HUES48 (cell line): ENCODE results near the gene ICAM3.
A peak's percentile ranks its signal among the peaks of the same experiment; 100 is the strongest.
"Not testable (repeated sequence)": the region's sequence is repeated elsewhere in the genome, so short reads cannot be mapped to it uniquely, and the experiment has no call there.

ENCODE experiments used
- H3K27ac ChIP-seq: one replicate; pipeline ENCODE4 v1.7.0; 2013; ENCODE audit warnings: low read depth, low read length, inconsistent platforms
- H3K27me3 ChIP-seq: 2 replicates; pipeline ENCODE4 v1.6.1; 2013; ENCODE audit warnings: mild to moderate bottlenecking, low read length; ENCODE audit not compliant: control insufficient read depth, insufficient read depth
- H3K36me3 ChIP-seq: 2 replicates; pipeline ENCODE4 v1.6.1; 2013; ENCODE audit warnings: low read length; ENCODE audit not compliant: control insufficient read depth, insufficient read depth
- H3K4me1 ChIP-seq: 2 replicates; pipeline ENCODE4 v1.6.1; 2013; ENCODE audit warnings: mild to moderate bottlenecking, low read length; ENCODE audit not compliant: control insufficient read depth, insufficient read depth
- H3K4me3 ChIP-seq: 2 replicates; pipeline ENCODE4 v1.5.1; 2013; ENCODE audit warnings: mild to moderate bottlenecking, low read depth, low read length
- H3K9ac ChIP-seq: 2 replicates; pipeline ENCODE4 v1.6.1; 2013; ENCODE audit warnings: mild to moderate bottlenecking, low read depth, low read length, moderate library complexity
- H3K9me3 ChIP-seq: 2 replicates; pipeline ENCODE4 v1.6.1; 2013; ENCODE audit warnings: low read length; ENCODE audit not compliant: control insufficient read depth, insufficient read depth

ICAM3 gene

DNA sequence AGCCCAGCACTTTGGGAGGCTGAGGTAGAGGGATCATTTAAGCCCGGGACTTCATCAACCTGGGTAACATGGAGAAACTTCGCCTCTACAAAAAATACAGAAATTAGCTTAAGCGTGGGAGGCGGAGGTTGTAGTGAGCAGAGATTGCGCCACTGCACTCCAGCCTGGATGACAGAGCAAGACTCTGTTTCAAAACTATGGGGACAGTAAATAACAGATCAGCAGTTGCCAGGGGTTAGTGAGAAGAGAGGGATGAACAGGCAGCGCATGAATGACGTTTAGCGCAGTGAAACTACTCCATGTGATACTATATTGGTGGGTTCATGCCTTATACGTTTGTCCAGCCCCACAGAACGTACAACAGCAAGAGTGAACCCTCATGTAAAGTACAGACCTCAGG, 7.1 kb upstream of the ICAM3 start:
- no peaks in the 10 kb centered on the region for H3K4me1 ChIP-seq
- H3K27ac ChIP-seq = no peak overlapping the region
- H3K36me3 ChIP-seq = peaks cover 10% of the 10 kb centered on the region
- H3K9ac ChIP-seq = no peak overlapping the region
- H3K27me3 ChIP-seq = no peaks in the 10 kb centered on the region
- no peaks in the 10 kb centered on the region for H3K9me3 ChIP-seq
- H3K4me3 ChIP-seq = no peak overlapping the region

DNA sequence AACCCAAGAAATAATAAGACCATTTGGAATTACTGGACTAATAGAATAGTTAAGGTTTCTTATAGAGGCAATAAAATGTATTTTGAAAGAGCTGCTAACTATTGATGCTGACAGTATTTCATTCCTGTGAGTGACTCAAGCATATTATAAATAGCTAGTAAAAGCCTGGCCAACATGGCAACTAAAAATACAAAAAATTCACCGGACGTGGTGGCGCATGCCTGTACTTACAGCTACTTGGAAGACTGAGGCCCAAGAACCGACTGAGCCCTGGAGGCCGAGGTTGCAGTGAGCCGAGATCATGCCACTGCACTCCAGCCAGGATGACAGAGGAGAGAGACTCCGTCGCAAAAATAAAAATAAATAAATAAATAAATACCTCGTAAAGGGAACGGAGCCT, 5.4 kb upstream of the ICAM3 start:
- no peak overlapping the region for H3K4me3 ChIP-seq
- H3K9me3 ChIP-seq = no peaks in the 10 kb centered on the region
- H3K27me3 ChIP-seq = no peaks in the 10 kb centered on the region
- H3K4me1 ChIP-seq = no peaks in the 10 kb centered on the region
- no peak overlapping the region for H3K9ac ChIP-seq
- peaks cover 2% of the 10 kb centered on the region for H3K36me3 ChIP-seq
- H3K27ac ChIP-seq = no peak overlapping the region

DNA sequence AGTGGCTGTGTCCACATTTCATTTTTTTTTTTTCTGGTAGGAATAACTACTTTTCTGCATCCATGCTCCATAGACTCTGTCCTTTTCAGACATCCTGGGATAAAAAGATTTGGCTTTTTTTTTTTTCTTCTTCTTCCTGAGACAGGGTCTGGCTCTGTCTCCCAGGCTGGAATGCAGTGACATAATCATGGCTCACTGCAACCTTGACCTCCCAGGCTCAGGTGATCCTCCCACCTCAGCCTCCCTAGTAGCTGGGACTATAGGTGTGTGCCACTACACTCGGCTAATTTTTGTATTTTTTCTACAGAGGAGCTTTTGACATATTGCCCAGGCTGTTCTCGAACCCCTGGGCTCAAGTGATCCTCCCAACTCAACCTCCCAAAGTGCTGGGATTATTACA, 4.1 kb upstream of the ICAM3 start:
- no peaks in the 10 kb centered on the region for H3K9me3 ChIP-seq
- no peaks in the 10 kb centered on the region for H3K36me3 ChIP-seq
- H3K4me1 ChIP-seq = peaks cover 10% of the 10 kb centered on the region; the same call in 1 of the 2 replicates
- no peak overlapping the region for H3K9ac ChIP-seq
- H3K27me3 ChIP-seq = no peaks in the 10 kb centered on the region
- H3K4me3 ChIP-seq = no peak overlapping the region
- H3K27ac ChIP-seq = no peak overlapping the region

DNA sequence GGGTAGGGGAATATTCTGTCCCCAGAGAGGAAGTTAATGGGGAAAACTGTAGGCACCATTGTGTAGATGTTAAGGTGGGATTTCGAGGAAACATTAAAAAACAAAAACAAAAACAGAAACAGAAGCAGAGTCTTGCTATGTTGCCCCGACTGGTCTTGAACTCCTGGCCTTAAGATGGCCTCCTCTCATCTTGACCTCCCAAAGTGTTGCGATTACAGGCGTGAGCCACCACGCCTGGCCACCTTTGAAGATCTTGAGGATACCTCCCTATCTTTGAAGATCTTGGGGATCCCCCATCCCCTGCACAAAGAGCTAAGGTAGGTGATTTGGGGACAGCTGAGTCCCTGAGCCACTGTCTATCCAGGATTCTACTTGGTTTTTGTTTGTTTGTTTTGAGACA, 553 bp upstream of the ICAM3 start:
- Histone ChIP-seq H3K9ac (no peak overlapping the region), H3K27me3 (no peaks in the 10 kb centered on the region), H3K4me1 (peaks cover 14% of the 10 kb centered on the region; the same call in 1 of the 2 replicates), H3K9me3 (no peaks in the 10 kb centered on the region), H3K36me3 (no peaks in the 10 kb centered on the region), H3K27ac (no peak overlapping the region), H3K4me3 (no peak overlapping the region)

DNA sequence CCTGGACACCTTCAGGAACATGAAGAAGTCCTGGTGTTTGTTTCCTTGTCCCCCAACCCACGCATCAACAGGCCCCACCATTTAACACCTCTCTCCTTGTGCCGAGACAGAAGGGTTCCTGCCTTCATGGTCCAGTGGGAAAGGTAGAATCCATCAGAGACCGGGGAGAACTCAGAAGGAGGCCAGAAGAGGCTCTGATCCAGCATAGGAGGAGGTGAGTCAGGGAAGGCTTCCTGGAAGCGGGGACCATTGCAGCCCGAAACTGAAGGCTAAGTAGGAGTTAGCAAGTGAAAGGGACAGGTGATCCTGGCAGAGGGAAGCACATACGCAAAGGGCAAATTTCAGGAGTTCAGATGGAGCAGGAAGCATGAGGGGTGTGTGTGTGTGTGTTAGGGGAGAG, 484 bp downstream of the ICAM3 start:
- Histone ChIP-seq H3K27ac (no peak overlapping the region), H3K9ac (peak overlapping the region; percentile 34), H3K9me3 (no peaks in the 10 kb centered on the region), H3K36me3 (no peaks in the 10 kb centered on the region), H3K4me1 (peaks cover 18% of the 10 kb centered on the region; the same call in 1 of the 2 replicates), H3K4me3 (no peak overlapping the region), H3K27me3 (peaks cover 6% of the 10 kb centered on the region; the same call in 1 of the 2 replicates)

DNA sequence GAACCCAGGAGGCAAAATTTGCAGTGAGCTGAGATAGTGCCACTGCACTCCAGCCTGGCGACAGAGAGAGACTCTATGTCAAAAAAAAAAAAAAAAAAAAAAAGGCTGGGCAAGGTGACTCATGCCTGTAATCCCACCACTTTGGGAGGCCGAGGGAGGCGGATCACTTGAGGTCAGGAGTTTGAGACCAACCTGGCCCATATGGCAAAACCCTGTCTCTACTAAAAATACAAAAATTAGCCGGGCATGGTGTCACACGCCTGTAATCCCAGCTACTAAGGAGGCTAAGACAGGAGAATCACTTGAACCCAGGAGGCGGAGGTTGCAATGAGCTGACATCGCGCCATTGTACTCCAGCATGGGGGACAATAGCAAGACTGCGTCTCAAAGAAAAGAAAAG, 2.7 kb downstream of the ICAM3 start:
- H3K27me3 ChIP-seq, H3K4me3 ChIP-seq, H3K27ac ChIP-seq, H3K9me3 ChIP-seq, H3K9ac ChIP-seq, H3K36me3 ChIP-seq: not testable (repeated sequence)
- peaks cover 22% of the 10 kb centered on the region for H3K4me1 ChIP-seq

DNA sequence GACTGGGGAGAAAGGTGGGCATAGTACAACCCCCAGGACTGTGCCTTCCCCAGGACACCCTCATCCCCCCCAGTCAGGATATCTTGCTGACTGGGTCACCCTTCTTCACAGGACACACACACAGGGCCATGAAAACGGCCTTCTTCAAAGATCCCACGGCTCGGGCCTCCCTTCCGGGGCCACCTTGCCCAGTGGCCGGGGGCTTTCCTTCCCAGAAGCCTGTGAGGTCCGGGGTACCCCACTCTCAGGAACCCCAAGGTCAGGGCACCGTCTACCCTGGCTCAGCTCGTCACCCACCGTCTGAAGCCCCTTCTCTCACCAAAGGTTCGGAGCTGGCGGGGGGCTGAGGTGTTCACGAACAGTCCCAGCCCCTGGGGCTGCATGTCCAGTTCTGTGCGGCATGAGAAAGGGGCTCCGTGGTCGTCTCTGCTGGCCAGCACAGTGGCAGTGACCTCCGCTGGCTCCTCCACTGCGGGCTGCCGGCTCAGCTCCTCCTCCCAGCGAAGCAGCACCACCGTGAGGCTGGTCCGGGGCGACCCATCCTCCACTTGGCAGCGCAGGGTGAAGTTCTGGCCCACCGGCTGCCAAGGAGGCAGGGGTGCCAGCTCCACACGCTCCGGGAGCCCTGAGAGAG, 4.0 kb downstream of the ICAM3 start:
- Histone ChIP-seq H3K27ac (no peak overlapping the region), H3K9me3 (no peaks in the 10 kb centered on the region), H3K9ac (no peak overlapping the region), H3K4me1 (peaks cover 22% of the 10 kb centered on the region), H3K36me3 (peaks cover 4% of the 10 kb centered on the region), H3K27me3 (peaks cover 6% of the 10 kb centered on the region; the same call in 1 of the 2 replicates), H3K4me3 (no peak overlapping the region; the same call in 1 of the 2 replicates)

DNA sequence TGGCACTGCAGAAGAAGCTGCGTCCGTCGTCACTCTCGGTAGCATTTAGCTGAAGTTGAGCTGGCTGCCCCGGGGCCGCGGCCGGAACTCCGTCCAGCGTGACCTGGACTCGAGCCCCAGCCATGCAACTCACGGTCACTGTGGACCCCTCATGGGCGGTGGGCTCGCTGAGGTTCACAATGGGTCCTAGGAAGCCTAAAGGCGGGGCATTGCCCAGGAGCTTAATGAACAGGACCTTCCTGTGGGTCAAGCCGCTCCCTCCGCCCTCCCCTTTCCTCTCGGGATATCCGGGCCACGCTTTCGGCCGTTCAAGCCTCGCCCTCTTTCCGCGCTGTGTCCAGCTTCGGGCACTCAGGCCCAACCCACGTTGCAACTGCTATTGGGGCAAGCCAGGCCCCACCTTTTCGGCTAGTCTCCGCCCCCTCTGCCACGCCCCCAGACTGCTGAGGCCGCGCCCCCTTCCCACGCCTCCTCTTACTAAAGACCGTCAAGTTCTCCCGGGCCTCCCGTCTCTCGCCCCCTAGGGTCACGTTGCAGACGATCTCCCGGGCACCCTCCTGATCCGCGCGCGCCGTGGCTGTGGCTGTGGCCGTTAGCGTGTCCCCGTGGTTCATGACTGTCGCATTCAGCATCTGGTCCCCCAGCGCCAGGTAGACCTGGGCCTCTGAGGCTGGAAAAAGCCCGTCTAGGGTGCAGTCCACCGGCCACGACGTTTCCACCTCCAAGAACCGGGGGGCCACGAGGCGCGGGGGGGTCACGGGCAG, 4.7 kb downstream of the ICAM3 start:
- Histone ChIP-seq H3K27me3 (peaks cover 6% of the 10 kb centered on the region; the same call in 1 of the 2 replicates), H3K4me3 (peak overlapping the region; percentile 90), H3K36me3 (peaks cover 11% of the 10 kb centered on the region), H3K9me3 (no peaks in the 10 kb centered on the region), H3K9ac (no peak overlapping the region), H3K27ac (no peak overlapping the region), H3K4me1 (peaks cover 22% of the 10 kb centered on the region)

DNA sequence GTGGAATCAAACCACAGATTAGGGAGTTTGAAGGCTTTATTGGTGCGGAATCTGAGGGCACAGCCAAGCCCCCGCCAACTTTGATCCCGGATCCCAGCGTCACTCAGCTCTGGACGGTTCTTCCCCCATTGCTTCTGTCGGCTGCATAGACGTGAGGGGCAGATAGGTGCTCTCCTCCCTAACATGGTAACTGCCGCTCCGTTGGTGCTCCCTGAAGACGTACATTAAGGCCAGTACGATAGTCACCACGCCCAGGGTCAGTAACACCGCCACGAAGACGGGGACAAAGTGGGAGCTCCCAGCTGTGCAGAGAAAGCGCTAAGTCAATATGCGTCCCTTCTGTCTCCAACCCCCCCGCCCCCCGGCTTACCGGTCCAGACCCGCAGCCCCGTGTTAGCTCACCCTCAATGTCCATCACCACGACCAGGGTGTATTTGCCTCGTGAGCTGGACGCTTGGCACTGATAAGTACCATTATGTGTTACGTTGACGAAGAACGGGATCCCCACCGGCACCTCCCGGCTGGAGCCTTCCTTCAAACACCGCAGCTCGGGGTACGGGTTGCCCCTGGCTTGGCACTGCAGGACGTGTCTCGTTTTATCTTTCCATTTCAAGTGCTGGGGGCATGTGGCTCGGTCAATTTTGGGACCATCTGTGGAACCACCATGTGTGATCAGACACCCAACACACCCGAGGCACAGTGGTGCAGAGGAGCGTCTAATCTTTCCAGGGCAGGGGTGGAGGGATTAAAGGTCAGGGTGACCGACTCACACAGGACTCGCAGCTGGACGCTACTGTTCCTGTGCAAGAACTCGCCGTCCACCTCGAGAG, 5.5 kb downstream of the ICAM3 start:
- peaks cover 15% of the 10 kb centered on the region for H3K4me1 ChIP-seq
- H3K9ac ChIP-seq = no peak overlapping the region
- H3K36me3 ChIP-seq = peaks cover 19% of the 10 kb centered on the region
- H3K4me3 ChIP-seq = peak overlapping the region; percentile 90
- H3K27me3 ChIP-seq = peaks cover 6% of the 10 kb centered on the region; the same call in 1 of the 2 replicates
- H3K27ac ChIP-seq = peak overlapping the region; percentile 16
- H3K9me3 ChIP-seq = no peaks in the 10 kb centered on the region

DNA sequence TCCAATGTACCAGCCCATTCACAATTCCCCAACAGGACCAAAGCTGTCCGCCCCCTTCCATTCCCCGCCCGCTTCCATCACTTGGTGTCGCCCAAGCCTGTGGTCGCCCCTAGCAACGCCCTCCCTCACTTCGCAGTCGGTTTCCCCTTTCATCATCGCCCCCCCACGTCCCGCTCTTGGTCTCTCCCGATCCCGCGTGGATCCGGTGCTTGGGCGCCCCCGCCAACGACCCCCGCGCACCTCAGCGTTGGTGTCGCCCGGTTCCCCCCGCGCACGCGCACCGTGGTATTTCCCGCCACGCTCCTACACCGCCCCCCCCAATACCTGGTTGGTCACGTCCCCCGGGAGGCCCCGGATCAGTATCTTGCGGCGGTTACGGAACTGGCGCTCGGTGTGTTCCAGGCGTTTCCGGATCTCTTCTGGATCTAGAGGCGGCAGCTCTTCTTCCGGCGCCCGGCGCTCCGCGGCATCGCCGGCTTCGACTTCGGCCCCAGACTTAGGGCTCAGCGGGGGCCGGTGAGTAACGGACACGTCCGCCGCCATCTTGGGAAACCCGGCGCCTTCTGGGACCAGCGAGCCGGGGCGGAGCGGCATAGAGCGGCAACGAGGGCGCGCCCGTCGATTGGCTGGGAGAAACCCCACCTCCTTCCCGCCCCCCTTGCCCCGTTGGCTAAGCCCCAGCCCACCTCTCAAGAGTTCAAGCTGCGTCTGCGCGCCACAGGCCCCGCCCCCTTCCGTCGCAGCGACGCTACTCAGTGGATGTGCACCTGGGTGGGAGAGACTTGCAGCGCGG, 6.3 kb downstream of the ICAM3 start, which contains the start of gene RAVER1:
Gene RAVER1 (minus strand): TSS at position 565 of the 793 bp plus-strand sequence. CDS start 22 bp downstream, at position 543.
- H3K9ac ChIP-seq = peak within 1 kb of the TSS; percentile 84
- H3K27me3 ChIP-seq = peaks cover 6% of the 10 kb centered on the region; the same call in 1 of the 2 replicates
- H3K27ac ChIP-seq = peak within 1 kb of the TSS; percentile 96
- no peaks in the 10 kb centered on the region for H3K9me3 ChIP-seq
- H3K4me1 ChIP-seq = peaks cover 12% of the 10 kb centered on the region
- peak within 1 kb of the TSS; percentile 90 for H3K4me3 ChIP-seq
- peaks cover 27% of the 10 kb centered on the region for H3K36me3 ChIP-seq
